SK-N-MC (cell line): ENCODE measurements around the gene GGCT.
"Not testable (repeated sequence)": the region's sequence is repeated elsewhere in the genome, so short reads cannot be mapped to it uniquely, and the experiment has no call there.

Experiments used
- EZH2 ChIP-seq: fragments of 200-600 bp; sonication (generic); IDR thresholded peaks from one replicate; pipeline ENCODE4 v1.6.1; 2017; ENCODE audit warnings: antibody characterized with exemption
- FOXP2 ChIP-seq: optimal IDR thresholded peaks from 2 replicates; pipeline ENCODE3; 2011; ENCODE audit warnings: mild to moderate bottlenecking, moderate library complexity; ENCODE audit not compliant: insufficient read depth; ENCODE audit errors: extremely low read length, control extremely low read depth
- POLR2AphosphoS5 ChIP-seq: IDR thresholded peaks from 2 replicates; pipeline ENCODE4 v1.6.1; 2012; ENCODE audit warnings: mild to moderate bottlenecking, low read depth, low read length, borderline replicate concordance

DNA sequence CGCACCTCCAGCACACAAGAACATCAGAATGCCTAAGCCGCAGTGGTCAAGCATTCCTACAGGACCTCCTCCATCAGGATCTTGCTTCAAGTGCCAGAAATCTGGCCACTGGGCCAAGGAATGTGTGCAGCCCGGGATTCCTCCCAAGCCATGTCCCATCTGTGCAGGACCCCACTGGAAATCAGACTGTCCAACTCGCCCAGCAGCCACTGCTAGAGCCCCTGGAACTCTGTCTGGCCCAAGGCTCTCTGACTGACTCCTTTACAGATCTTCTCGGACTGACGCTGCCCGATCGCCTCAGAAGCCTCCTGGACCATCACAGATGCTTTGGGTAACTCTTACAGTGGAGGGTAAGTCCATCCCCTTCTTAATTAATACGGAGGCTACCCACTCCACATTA is 23.2 kb downstream of the GGCT start:
- TF ChIP-seq POLR2AphosphoS5, EZH2, FOXP2: not testable (repeated sequence)
